GM06990 (cell line): ENCODE results near the gene PARK7.

Experiments
- DNase-seq: peaks from one replicate; pipeline ENCODE4 v3.0.0-alpha.2; 2011; ENCODE audit not compliant: insufficient read length; ENCODE audit errors: extremely low read depth
- H3K27me3 ChIP-seq: replicated peaks from 2 replicates; pipeline ENCODE4 v1.6.0; 2011; ENCODE audit warnings: low read length; ENCODE audit not compliant: control insufficient read depth, insufficient read depth
- H3K36me3 ChIP-seq: 2 replicates; pipeline ENCODE4 v1.5.1; 2011; ENCODE audit warnings: low read length; ENCODE audit not compliant: control insufficient read depth, insufficient read depth
- H3K4me3 ChIP-seq: replicated peaks from 2 replicates; pipeline ENCODE4 v1.5.1; 2011; ENCODE audit warnings: low read depth, mild to moderate bottlenecking, control low read depth, low read length
- CTCF ChIP-seq: IDR thresholded peaks from 2 replicates; pipeline ENCODE4 v1.5.1; 2011; ENCODE audit warnings: low read length, control low read depth, mild to moderate bottlenecking, inconsistent platforms; ENCODE audit not compliant: insufficient read depth, poor library complexity, severe bottlenecking

The PARK7 gene

DNA sequence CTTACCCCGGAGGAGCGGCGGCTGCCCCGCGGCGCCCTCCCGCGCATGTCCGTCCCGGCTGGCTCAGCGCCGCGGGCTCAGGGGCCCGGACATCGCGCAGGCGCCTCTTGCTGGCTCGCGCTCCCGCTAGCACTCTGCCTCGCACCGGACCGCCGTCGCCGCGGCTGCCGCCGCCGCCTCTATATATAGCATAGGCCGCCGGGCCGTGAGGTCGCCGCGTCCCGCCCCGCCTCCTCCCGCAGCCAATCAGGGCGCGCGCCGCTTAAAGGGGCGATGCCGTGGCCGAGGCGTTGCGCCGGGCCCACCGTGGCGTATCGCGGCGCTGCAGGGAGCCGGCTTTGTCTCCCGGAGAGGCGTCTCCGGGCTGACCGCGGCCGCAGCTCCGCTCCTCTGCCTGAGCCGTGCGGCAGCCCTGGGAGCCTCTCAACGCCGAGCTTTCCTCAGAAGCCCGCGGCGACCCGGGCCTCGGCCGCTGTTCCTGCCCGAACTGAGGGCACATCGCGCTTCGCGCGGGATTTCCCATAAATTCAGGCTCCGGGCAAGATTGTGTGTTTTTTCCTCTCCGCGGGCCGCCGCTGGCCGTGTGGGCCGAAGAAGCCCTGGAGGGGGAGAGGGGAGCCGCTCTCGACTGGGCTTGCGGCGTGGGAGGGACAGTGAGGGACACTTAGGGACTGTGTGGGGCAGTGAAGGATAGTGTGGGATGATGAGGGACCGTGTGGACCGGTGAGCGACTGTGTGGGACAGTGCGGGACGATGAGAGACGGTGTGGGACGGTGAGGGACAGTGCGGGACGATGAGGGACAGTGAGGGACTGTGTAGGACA is 64.9 kb downstream of the PARK7 start, which contains the start of gene ERRFI1:
ERRFI1 (minus strand) TSS at position 157 of the 823 bp plus-strand sequence. CDS start 10,690 bp downstream, outside the sequence.
- TF ChIP-seq CTCF: no peak
- peak; percentile 93 for DNase-seq
- Histone ChIP-seq H3K27me3 (no peaks in the 10 kb centered on the region; the same call in 1 of the 2 replicates), H3K36me3 (no peaks in the 10 kb centered on the region), H3K4me3 (peak within 1 kb of the TSS; percentile 53)

DNA sequence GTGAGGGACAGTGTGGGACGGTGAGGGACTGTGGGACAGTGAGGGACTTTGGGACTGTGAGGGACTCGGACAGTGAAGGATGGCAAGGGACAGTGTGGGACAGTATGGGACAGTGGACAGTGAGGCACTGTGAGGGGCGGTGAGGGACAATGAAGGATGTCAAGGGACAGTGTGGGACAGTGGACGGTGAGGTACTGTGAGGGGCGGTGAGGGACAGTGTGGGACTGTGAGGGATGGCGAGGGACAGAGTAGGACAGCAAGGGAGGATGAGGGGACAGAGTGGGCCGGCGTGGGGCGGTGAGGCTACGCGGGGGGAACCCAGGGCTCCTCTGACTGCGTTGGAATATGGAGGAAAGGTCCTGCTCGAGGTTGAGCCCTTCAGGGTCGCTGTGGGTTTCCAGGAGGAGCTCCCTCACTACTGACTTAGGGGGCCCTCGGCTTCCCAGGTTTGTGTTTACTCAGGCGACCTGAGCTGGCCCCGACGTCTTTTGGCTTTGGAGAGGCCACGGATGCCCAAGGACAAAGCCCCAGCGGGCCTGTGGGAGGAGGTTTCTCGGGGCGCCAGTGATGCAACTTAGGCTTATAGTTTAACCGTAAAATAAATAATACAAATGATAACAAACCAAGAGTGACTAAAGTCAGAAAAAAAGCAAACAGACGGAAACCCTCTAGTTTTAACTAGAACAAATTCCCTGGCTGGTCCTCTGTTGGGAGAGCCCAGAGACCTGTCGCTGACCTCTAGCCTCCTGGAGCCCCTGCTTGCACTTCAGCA is 65.7 kb downstream of the PARK7 start:
- Histone ChIP-seq H3K4me3 (no peak overlapping the region), H3K27me3 (no peaks in the 10 kb centered on the region; the same call in 1 of the 2 replicates), H3K36me3 (no peaks in the 10 kb centered on the region)
- no peak for TF ChIP-seq CTCF
- no peak for DNase-seq

- Histone ChIP-seq H3K27me3 (no peaks in the 10 kb centered on the region; the same call in 1 of the 2 replicates), H3K36me3 (no peaks in the 10 kb centered on the region), H3K4me3 (no peak overlapping the region)
- no peak for TF ChIP-seq CTCF
- no peak for DNase-seq
Measured at GRCh38 chr1:8027748-8028570, 66.4 kb downstream of the PARK7 start.

GRCh38 chr1:8028571-8028910 is 67.0 kb downstream of the PARK7 start:
- no peak for TF ChIP-seq CTCF
- H3K27me3 ChIP-seq: no peaks in the 10 kb centered on the region; the same call in 1 of the 2 replicates
- DNase-seq: no peak
- H3K36me3 ChIP-seq: no peaks in the 10 kb centered on the region
- H3K4me3 ChIP-seq: no peak overlapping the region

- no peak for DNase-seq
- H3K36me3 ChIP-seq: no peaks in the 10 kb centered on the region
- no peak overlapping the region for H3K4me3 ChIP-seq
- TF ChIP-seq CTCF: peak; percentile 46
- H3K27me3 ChIP-seq: no peaks in the 10 kb centered on the region; the same call in 1 of the 2 replicates
Measured at GRCh38 chr1:8031176-8031785, 69.8 kb downstream of the PARK7 start.
